ENCODE results near the gene ANAPC5. TPM values are rescaled to one million over a fixed set of nuclear protein-coding genes. Genes with fewer than 3 reads are reported as not detected.

The ANAPC5 gene
- total RNA-seq, 3 donors from 2014 or later (not counting 1 experiment from before 2014, with no cell fraction given): 134 to 171 (median 163) TPM

GRCh38 chr12:121290410-121290809 is 61.8 kb downstream of the ANAPC5 start:
- no peak for TF ChIP-seq CTCF (IDR thresholded peaks at IDR 0.05)
- H3K4me1 ChIP-seq (ENCODE audit: control insufficient read depth, insufficient read depth, low read length): peaks cover 12% of the 10 kb centered on the region
- H3K27ac Mint-ChIP-seq: no peak overlapping the region
- peaks cover 0 to 5% of the 10 kb centered on the region in 2 donors for H3K4me1 Mint-ChIP-seq
- H3K36me3 Mint-ChIP-seq: no peaks in the 10 kb centered on the region
- no peaks in the 10 kb centered on the region for H3K36me3 ChIP-seq (ENCODE audit: control insufficient read depth, insufficient read depth, low read length)
- no peak overlapping the region for H3K4me3 Mint-ChIP-seq
- H3K9me3 Mint-ChIP-seq: no peaks in the 10 kb centered on the region
- H3K27me3 Mint-ChIP-seq (ENCODE audit: low read depth in 2 of 2): no peaks in the 10 kb centered on the region
- H3K27me3 ChIP-seq (ENCODE audit: control insufficient read depth, insufficient read depth, low read length): no peaks in the 10 kb centered on the region
- intact Hi-C loops (cut with micrococcal nuclease): no loop called here
- no peak overlapping the region for H3K27ac ChIP-seq (ENCODE audit: low read length)
- DNase-seq: no peak
- WGBS (ENCODE audit: insufficient coverage): 100% methylated on average over 5 of the region's 5 CpGs
- H3K9me3 ChIP-seq (ENCODE audit: control insufficient read depth, insufficient read depth, low read length): no peaks in the 10 kb centered on the region
- H3K4me3 ChIP-seq (ENCODE audit: low read length): no peak overlapping the region
- no peak for ATAC-seq

GRCh38 chr12:121289962-121290361 is 62.2 kb downstream of the ANAPC5 start:
- no peak for DNase-seq
- Histone ChIP-seq H3K36me3 (ENCODE audit: control insufficient read depth, insufficient read depth, low read length) (no peaks in the 10 kb centered on the region), H3K27ac (ENCODE audit: low read length) (no peak overlapping the region), H3K4me1 (ENCODE audit: control insufficient read depth, insufficient read depth, low read length) (peaks cover 7% of the 10 kb centered on the region), H3K9me3 (ENCODE audit: control insufficient read depth, insufficient read depth, low read length) (no peaks in the 10 kb centered on the region), H3K4me3 (ENCODE audit: low read length) (no peak overlapping the region), H3K27me3 (ENCODE audit: control insufficient read depth, insufficient read depth, low read length) (no peaks in the 10 kb centered on the region)
- WGBS (ENCODE audit: insufficient coverage): 97% methylated on average over 7 of the region's 7 CpGs
- peaks cover 0 to under 1% of the 10 kb centered on the region in 2 donors for H3K4me1 Mint-ChIP-seq
- no peaks in the 10 kb centered on the region for H3K9me3 Mint-ChIP-seq
- no peak overlapping the region for H3K27ac Mint-ChIP-seq
- no peak for TF ChIP-seq CTCF (IDR thresholded peaks at IDR 0.05)
- intact Hi-C loops (cut with micrococcal nuclease): no loop called here
- H3K4me3 Mint-ChIP-seq: no peak overlapping the region
- no peak for ATAC-seq
- no peaks in the 10 kb centered on the region for H3K36me3 Mint-ChIP-seq
- no peaks in the 10 kb centered on the region for H3K27me3 Mint-ChIP-seq (ENCODE audit: low read depth in 2 of 2)

GRCh38 chr12:121288986-121289385 is 63.2 kb downstream of the ANAPC5 start:
- Mint-ChIP-seq H3K4me3 (no peak overlapping the region), H3K27me3 (ENCODE audit: low read depth in 2 of 2) (no peaks in the 10 kb centered on the region), H3K9me3 (no peaks in the 10 kb centered on the region), H3K4me1 (no peaks in the 10 kb centered on the region), H3K27ac (no peak overlapping the region), H3K36me3 (no peaks in the 10 kb centered on the region)
- H3K36me3 ChIP-seq (ENCODE audit: control insufficient read depth, insufficient read depth, low read length): no peaks in the 10 kb centered on the region
- TF ChIP-seq CTCF (IDR thresholded peaks at IDR 0.05): no peak
- 80% methylated on average over 9 of the region's 9 CpGs for WGBS (ENCODE audit: insufficient coverage)
- no peak overlapping the region for H3K27ac ChIP-seq (ENCODE audit: low read length)
- ATAC-seq (no peak), DNase-seq (no peak)
- peaks cover 7% of the 10 kb centered on the region for H3K4me1 ChIP-seq (ENCODE audit: control insufficient read depth, insufficient read depth, low read length)
- no peaks in the 10 kb centered on the region for H3K27me3 ChIP-seq (ENCODE audit: control insufficient read depth, insufficient read depth, low read length)
- intact Hi-C loops (cut with micrococcal nuclease): no loop called here
- no peak overlapping the region for H3K4me3 ChIP-seq (ENCODE audit: low read length)
- H3K9me3 ChIP-seq (ENCODE audit: control insufficient read depth, insufficient read depth, low read length): no peaks in the 10 kb centered on the region

GRCh38 chr12:121288158-121288845 is 63.9 kb downstream of the ANAPC5 start:
- Histone ChIP-seq H3K4me3 (ENCODE audit: low read length) (no peak overlapping the region), H3K27ac (ENCODE audit: low read length) (no peak overlapping the region), H3K36me3 (ENCODE audit: control insufficient read depth, insufficient read depth, low read length) (no peaks in the 10 kb centered on the region), H3K9me3 (ENCODE audit: control insufficient read depth, insufficient read depth, low read length) (no peaks in the 10 kb centered on the region), H3K27me3 (ENCODE audit: control insufficient read depth, insufficient read depth, low read length) (no peaks in the 10 kb centered on the region), H3K4me1 (ENCODE audit: control insufficient read depth, insufficient read depth, low read length) (peaks cover 7% of the 10 kb centered on the region)
- 56% methylated on average over 10 of the region's 10 CpGs for WGBS (ENCODE audit: insufficient coverage)
- ATAC-seq: no peak
- no peak for TF ChIP-seq CTCF (IDR thresholded peaks at IDR 0.05)
- DNase-seq: no peak
- Mint-ChIP-seq H3K4me1 (no peaks in the 10 kb centered on the region), H3K27ac (no peak overlapping the region), H3K4me3 (no peak overlapping the region), H3K27me3 (ENCODE audit: low read depth in 2 of 2) (no peaks in the 10 kb centered on the region), H3K9me3 (no peaks in the 10 kb centered on the region), H3K36me3 (no peaks in the 10 kb centered on the region)
- intact Hi-C loops (cut with micrococcal nuclease): no loop called here

All from natural killer cell (primary cell).